DMS153 treated with DMSO at 0.1 percent for 48 hours (cell line): ENCODE measurements around the gene ABCG2.
"Not testable (repeated sequence)": the region's sequence is repeated elsewhere in the genome, so short reads cannot be mapped to it uniquely, and the experiment has no call there.

Source experiments
- DNase-seq: peaks from one replicate; lab custom pipeline; 2025; ENCODE audit not compliant: unreplicated experiment; lab: John Stamatoyannopoulos, UW

ABCG2 gene

DNA sequence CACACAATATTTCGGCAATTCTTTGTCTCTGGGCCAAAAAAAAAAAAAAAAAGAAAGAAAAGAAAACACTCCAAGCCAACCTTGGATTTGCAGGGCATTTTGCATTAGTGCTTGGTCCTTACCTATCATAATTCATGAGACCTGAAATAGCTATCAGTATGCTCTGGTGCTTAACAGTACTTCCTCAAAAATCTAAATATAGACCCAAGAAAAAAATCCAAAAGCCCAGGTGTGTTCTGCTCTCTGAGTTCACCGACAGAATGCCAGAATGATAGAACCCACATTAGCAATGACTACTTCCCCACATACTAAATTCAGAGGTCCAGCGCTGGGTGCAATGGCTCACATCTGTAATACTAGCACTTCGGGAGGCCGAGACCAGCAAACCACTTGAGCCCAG lies 42.9 kb downstream of the ABCG2 start:
- DNase-seq = no peak

DNA sequence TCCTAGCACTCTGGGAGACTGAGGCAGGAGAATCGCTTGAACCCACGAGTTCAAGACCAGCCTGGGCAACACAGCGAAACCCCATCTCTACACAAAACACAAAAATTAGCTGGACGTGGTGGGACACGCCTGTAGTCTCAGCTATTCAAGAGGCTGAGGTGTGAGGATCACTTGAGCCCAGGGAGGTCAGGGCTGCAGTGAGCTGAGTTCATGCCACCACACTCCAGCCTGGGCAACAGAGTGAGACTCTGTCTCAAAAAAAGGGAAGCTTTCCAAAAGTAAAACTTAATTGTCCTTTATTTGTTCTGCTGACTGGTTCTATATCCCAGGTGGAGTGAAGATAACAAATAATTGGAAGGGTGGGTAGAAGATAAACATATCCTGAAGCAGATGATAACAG lies 45.6 kb downstream of the ABCG2 start:
- DNase-seq = no peak

DNA sequence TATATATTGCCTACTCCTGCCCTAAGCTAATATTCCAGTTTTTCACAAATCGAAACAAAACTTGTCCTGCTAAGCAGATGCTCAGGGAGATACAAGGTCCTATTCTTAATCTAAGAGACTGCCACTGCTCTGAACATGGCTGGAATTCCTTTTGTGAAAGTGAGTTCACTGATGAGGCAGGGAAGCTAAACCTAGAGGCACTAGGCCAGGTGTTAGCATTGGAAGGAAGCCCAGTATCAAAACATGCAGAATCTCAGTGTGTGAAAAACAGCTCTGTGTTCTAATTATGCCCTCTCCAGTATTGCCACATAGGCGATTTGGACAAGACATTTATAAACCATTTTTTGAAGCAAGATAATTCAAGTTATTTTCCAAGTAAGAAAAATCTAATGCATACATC lies 47.6 kb downstream of the ABCG2 start:
- DNase-seq = no peak

DNA sequence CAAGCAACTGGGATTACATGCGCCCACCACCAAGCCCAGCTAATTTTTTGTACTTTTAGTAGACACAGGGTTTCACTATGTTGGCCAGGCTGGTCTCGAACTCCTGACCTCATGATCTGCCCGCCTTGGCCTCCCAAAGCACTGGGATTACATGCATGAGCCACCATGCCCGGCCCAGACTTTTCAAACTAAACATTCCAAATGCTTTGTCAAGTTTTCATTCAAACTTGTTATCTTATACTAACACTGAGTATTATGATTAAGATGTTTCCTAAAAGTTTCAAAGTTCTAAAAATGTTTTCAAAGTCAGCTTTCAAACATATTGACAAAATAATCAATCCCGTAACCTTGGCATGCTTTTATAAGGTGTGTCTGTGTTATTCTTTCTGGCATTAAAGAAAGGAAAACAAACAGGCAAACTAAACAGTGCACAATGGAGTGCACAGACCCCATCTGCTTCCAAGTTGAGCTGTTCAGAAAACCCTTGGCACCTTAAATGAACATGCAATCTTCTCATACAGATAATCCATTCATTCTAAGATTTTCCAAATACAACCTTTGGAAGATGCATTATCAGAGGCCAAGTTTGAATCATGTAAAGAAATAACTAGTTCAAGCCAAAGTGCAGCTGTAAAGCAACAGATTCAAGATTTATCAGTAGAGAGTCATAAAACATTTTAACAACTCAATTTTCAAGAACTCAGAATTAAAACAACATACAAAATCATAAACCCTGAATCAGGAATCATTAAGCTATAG lies 49.1 kb downstream of the ABCG2 start:
- no peak for DNase-seq

DNA sequence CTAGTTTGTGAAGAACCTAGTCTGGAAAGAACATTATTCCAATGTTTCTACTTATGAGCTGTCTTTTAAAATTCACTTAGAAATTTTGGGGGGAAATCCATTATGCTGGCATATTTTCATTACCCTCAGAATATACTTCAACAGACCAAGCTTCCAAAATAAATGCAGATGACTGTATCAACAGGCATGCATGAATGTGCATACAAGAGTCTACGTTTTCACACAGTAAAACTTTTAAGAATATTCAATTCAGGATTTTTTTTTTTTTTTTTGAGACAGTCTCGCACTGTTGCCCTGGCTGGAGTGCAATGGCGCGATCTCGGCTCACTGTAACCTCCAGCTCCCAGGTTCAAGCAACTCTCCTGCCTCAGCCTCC lies 49.7 kb downstream of the ABCG2 start:
- DNase-seq = no peak

DNA sequence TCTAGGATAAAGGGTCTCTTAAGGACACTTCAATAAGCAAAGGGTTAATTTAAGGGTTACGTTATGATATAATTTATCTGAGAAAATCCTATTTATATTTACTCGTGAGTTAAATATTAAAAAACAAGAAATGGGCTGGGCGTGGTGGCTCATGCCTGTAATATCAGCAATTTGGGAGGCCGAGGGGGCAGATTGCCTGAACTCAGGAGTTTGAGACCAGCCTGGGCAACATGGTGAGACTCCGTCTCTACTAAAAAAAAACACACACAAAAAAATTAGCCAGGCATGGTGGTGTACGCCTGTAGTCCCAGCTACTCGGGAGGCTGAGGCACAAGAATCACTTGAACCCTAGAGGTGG lies 50.4 kb downstream of the ABCG2 start:
- not testable (repeated sequence) for DNase-seq

DNA sequence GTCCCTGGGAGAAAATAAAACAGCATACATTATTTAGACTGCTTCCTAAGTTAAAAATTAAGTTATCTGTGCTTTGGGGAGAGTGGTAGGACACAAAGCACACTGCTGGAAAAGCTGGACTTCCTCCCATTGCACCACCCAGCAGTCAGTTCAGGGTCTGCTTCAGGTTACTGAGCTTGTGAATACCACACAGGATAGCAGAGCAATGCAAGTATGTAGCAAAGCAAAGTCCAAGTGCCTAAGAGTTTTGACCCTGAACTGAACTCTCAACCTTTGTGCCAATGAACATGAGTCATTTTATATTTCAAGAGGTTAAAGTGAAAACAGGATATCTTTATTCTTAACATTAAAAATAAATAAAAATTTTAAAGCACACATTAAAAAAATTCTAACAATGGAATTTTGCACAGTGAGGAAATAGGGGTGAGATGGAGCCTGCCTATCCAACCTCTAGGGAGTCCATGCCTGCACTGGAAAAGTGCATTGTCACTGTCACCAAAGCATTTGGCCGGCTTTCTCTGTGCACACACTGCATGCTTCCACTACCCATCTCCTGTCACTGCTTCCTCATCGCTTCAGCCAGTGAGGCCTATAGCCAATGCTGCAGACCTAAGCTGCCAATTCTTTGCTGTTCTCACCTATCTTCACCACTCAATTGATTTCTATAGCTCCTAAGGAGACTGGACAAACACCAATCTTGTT lies 50.9 kb downstream of the ABCG2 start:
- no peak for DNase-seq

DNA sequence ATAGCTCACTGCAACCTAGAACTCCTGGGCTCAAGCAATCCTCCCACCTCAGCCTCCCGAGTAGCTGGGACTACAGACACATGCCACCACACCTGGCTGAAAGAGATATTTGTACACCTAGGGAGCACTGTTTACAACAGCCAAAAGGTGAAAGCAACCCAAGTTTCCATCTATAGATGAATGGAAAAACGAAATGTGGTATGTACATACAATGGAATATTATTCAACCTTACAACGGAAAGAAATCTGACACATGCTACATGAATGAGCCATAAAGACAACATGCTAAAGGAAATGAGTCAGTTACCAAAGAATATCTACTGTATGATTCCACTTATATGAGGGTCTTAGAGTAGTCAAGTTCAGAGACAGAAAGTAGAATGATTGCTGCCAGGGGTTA lies 52.2 kb downstream of the ABCG2 start:
- DNase-seq = no peak

DNA sequence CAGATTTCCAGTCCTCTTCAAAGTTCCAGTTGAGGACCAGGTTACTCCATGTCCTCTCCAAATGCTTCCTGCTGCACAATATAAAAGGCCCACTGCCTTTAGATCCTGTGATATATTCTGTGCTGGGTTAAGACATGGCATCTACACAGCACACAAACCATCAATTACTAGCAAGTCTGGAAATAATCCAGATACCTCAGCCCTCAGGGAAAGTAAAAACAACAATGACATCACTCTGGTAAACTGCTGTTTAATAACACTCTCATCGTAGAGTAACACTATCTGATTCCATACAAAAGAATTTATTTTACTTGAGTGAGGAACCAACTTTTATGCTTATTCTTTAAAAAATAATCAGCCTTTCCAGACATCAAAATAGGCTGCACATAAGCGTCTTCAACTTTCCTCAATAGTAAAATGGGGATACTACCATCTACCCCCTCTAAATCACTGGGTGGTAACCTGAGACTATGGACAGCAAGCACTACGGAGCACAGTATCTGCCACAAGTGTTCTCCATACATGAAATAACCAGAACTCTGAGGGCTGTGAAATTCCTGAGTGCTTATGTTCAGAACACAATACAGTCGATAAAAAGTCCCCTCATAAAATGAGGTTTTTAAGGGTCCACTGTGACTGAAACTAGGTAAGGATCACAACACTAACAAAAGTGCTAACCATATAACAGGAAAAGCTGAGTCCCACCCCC lies 53.4 kb downstream of the ABCG2 start:
- no peak for DNase-seq

DNA sequence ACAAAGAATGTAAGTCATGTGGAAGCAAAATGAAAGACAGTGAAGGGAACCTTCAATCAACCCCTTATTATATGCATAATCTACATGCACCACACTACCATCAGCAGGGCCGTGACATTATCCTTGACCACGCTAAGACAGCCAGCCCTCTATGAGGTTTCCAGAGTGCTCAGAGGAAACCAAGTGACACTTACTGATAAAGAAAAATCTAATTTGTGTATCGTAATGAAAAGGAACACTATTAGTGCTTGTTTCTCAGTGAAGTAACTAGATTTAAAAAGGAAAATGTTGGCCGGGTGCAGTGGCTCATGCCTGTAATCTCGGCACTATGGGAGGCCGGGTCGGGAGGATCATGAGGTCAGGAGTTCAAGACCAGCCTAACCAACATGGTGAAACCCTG lies 56.4 kb downstream of the ABCG2 start:
- no peak for DNase-seq

DNA sequence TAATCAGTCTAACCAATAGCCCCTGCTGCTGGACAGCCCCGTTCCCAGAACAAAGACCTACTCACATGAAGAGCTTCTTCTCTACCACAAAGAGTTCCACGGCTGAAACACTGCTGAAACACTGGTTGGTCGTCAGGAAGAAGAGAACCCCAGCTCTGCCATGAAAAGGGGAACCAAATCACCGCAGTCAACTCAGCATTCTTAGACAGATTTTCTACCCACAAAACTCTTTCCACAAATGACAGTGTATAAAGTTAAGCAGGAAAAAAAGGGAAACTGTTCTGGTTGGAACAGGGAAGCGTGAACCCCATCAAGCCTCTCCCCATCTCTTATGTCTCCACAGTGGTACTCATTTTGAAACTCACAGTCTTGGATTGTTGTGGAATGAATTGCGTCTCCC lies 57.3 kb downstream of the ABCG2 start:
- DNase-seq = no peak

DNA sequence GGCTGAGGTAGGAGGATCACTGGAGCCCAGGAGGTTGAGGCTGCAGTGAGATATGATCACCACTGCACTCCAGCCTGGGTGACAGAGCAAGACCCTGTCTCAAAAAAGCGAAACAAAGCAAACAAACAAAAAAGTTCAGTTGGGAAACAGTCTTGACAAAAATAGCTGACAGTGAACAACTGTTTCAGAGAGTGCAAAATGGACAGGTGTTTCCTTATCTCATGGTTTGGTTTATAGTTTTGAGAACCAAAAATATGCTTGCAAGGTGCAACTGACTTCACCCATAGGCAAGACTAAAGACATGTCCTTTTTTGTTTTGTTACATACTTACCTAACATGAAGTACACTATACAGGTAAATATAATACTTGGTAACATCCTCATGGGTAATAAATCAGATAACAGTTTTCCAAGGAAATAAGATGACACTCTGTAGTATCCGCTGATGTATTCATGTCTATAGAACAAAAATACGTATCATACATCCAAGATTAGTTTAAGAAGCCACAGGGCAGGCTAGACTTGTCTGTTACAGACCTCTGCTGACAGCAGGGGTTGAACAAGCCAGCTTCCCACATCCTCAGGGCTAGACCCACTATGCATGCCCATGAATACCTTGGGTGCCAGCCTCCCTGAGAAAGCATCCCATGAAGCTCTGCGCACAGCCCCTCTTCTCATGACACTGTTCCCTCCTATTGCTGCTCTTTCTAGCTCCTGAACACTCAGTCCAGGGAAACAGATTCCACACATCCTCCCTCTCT lies 59.3 kb downstream of the ABCG2 start:
- no peak for DNase-seq

DNA sequence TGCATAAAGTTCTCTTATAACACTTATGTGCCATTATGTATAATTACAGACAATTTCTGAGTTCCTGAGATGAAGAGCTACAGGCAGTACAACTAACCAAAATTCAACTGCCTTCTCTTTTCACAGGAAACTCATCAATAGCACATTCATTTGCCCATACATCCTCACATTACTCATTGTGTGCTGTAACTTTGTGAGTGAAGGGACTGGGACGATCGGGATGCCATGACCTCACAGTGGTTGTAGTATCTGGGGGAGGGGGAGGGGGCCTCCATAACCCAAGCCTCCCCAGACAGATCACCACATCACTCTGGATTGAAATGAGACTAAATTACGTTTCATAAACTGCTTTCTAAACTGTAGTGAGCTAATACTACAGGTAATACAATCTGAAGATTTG lies 60.7 kb downstream of the ABCG2 start:
- DNase-seq = no peak

DNA sequence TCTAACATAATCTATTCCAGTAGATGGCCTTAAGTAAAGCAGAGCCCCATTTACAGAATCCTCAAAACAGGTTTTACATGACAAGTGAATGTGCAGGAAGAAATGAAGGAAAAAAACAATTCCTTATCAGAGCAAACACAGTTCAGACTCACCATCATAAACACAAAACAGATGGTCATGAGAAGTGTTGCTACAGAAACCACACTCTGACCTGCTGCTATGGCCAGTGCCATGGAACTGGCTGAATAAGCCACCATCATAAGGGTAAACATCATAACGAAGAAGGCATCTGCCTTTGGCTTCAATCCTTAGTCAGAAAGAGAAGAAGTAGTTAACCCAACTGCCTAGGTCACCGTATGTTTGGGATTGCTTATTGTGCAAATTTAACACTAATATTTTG lies 61.1 kb downstream of the ABCG2 start:
- DNase-seq = no peak

DNA sequence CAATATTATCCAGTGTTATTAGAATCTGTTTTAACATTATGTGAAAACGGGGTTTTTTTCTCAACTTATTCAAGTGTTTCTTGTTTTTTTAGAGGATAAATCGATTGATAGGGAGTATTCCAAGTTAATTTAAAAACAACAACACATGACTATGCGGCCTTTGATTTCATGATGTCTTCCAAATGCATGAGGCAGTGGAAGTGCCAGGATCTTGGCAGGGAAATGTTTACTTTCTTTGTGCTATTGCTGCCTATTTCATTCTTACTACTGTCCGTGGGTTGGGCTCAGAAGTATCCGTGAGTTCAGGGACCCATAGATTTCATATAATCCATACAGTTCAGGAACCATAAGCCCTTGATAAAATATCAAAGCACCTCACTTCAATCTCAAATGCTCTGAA lies 64.6 kb downstream of the ABCG2 start:
- DNase-seq = no peak

DNA sequence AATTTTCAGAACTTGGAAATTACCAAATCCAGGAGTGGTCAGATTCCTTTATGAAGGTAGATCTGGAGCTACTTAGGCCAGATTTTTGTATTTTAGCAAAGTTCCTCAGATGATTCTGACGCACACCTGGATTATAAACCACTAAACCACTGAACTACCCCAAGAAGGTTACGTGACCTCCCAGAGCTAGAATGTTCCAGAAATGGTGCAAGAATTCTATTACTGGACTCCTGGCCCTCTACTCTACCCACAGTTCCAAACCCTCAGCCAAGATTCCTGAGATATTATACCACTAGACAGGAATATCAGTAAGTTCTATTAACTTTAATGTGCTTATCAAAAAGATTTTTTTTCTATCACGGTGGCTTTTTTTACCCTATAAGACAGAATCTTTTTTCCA lies 67.1 kb downstream of the ABCG2 start:
- no peak for DNase-seq

DNA sequence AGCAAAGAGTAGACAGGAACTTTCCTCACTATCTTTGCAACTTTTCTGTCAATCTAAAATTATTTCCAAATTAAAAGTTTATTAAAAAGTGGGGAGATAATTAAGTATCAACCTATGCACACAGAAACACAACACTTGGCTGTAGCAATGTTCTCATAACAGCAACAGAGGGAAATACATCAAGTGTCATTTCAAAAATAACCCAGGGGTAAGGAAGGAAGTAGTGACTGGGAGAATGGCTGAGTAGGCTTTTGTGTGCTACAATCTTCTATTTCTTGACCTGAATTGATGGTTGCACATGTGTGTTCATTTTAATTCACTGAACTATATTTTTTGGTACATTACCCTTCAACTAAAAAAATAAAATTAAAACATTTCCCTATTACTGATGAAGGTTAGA lies 67.5 kb downstream of the ABCG2 start:
- no peak for DNase-seq

DNA sequence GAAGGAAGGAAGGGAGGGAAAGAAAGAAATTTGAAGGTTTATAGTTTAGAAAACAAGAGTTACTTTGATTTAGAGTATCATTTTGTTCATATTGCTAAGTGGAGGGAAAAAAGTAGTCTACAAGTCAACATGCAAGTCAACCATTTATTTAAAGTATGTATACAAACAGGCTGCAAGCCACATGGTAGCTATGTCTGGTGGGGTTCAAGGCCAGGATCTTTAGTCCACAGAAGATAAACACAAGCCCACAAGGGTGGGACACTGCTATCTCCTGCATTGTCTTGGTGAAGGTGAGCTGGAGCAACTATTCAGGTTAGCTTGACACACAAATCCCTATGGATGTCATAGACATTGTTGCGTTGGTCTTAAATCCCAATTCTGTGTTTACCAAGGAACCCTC lies 71.4 kb downstream of the ABCG2 start:
- DNase-seq = no peak

DNA sequence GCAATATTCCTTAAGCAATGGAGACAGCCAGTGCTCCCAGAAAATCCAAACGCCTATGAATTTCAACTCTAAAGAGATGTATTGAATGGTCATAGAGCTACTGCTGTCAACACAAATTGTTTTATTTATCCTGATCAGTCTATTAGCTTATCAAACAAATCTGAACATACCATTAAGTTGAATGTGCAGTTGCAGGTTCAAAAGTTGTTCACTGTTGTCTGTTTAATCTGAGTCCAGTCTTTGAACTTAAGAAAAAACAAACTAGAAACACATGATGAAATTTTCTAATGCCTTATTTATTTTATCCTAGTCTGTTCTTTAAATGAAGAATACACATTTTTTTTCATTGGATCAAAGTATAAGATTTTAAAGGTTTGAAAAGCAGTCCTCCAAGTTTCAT lies 77.8 kb downstream of the ABCG2 start:
- no peak for DNase-seq

DNA sequence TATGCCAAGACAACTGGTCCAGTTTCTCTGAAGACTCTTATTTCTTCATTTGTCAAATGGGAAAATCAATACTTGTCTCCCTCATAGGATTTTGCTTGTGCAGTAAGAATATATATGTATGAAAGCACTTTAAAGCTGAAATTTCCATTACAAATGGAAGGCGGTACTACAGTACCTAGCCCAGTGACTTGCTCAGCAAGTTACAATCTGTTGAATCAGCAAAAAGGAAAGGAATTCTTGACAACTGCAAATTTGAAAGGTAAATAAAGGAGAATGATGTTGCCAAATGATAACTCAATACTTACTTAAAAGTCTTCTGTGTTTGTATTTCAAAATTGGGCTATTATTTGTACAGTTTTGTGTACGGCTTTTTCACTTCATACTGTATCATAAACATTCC lies 79.9 kb downstream of the ABCG2 start:
- DNase-seq = no peak

DNA sequence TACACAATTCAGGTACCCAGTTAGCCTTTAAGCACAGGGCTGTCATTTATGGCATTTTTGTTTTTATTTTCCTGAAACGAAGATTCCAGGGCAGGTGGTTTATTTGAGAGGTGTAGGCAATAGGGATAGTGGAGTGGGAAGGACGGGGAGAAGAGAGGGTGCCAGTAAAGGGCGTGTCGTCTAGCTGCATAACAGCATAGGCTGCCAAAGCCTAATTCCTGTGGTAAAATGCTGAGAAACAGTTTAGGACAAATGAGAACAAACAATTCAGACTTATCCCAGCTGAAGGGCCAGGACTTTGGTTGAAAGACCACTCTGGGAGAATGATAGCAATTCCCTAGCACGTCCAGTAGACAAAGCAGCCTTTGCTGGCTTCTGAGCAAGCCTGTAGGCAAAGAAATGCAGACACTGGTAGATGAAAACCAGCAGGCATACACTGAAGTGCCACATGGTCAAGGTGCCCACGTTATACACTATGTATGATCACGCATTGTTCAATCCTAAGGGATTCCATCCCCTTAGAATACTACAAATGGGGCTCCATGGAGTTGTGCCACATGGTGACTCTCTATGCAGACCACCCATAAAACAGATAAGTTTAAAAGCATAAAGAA lies 80.4 kb downstream of the ABCG2 start:
- no peak for DNase-seq
